Activated effector memory CD4-positive, alpha-beta T cell treated with anti-CD3 and anti-CD28 coated beads, Interleukin-2, amount 50 U/mL, for 16 hours (primary cell): Measurements from ENCODE around the gene DGKD.

Source experiments
- DNase-seq: peaks from one replicate; pipeline ENCODE4 v3.0.0-alpha.2; 2020

Gene DGKD

DNA sequence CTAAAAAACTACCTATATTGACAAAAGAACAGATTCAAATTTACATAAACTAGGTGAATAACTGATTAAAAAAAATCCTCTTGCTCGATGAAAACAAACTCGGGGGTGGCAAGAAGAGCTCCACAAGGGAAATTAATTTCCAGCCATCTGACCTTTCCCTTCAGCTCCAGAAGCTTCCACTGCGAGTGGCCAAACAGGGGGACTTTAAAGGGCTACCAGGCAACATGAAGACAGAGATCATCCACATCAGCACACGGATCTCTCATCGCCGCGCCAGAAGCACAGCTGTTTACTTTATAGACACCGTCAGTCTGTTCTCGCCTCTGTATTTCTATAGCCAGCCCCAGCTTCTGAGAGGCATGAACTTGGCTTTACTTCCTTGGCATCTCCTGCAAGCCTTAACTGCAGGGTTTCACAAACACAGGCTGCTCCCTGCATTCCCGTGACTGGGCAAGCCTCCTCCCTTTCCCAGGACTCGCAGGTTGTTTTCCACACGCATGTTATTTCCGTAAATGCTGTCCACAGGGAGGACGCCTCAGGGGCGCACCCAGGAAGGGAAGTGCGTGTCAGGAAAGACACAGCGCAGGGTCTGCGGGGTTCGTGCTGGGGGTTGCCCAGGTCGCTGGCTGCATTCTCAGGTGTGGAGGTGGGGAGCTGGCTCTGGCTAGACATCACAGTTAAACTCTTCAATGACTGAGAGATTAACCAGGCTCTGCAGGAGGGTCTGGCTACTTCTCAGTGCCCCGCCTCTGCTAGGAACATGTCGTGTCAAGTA is 127.3 kb downstream of the DGKD start:
- DNase-seq, result no peak

DNA sequence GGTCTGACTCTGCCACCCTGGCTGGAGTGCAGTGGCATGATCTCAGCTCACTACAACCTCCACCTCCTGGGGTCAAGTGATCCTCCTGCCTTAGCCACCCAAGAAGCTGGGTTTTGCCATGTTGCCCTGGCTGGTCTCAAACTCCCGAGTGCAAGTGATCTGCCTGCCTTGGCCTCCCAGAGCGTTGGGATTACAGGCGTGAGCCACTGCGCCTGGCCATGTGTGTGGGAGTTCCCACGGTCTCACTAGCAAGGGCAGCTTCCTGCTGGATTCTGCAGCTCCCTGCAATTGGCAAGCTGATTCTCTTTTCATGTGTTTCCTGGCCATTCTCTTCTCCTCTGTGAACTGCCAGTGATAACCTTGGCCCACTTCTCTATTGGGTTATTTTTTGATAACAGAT is 128.3 kb downstream of the DGKD start:
- no peak for DNase-seq

DNA sequence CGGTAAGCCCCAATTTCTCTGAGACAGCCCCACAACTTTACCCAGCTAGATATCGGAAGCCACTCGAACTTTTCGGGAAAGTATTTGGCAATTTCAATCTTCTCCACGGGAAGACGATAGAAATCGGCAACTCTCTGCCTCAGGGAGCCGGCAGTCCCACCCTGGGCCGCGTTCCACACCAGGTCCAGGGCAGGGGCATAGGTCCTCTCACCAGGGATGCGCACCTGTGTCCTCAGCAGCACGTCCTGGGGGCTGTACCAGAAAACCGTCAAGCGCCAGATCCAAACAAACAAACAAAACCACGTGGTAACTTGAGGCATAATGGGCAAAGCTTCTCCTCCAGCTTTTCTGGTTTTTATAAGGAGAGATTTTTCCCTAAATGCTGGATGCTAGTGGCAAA is 131.4 kb downstream of the DGKD start:
- no peak for DNase-seq

DNA sequence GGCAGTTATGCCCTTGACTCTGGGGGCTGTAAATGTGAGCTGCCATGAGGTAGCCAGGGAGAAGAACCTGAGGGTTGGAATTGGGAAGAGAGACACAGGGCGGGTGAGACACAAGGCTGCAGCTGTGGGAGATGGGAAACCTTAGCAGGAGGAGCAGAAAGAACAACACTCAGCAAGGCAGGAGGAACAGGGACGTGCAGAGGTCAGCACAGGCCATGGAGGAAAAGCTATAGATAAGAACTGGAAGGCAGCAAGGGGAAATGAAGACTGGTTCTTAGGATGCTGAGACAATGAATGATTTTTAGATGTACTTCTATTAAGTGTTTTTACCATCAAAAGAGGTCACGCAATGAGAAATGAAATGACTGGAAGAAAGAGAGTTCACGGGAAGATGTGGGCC is 132.1 kb downstream of the DGKD start:
- DNase-seq, result no peak

DNA sequence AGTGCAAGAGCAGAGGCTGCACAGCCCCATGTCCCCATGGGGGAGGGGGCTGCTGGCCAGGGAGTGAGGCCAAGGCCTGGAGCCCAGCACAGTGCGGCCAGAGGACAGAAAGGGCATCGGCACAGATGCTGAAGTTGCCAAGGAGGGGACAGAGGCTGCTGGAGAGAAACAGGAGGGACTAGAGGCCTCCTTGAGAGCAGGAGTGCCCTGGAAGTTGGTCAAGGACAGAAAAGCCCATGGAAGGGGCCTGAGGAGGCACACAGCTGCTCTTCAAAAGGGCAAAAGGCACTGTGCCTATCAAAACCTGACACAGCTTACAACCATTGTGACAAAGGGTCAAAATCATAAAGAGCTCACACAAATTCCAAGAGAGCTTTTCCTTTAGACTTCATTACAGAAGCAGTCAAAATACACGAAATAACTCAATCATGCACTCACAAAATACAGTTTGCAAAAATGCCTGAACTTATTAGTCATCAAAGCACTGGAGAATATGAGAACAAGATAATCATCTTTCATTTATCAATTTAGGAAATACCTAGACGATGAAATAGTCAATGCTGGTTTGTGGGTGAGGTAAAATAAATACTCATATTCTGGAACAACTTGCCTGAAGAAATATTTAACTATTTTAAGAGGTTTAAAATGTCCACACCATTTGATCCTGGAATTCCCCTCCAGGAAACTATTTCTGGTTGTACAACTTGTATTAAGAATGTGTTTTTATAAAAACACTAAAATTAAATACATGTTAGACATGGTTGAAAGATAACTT is 132.7 kb downstream of the DGKD start:
- no peak for DNase-seq

DNA sequence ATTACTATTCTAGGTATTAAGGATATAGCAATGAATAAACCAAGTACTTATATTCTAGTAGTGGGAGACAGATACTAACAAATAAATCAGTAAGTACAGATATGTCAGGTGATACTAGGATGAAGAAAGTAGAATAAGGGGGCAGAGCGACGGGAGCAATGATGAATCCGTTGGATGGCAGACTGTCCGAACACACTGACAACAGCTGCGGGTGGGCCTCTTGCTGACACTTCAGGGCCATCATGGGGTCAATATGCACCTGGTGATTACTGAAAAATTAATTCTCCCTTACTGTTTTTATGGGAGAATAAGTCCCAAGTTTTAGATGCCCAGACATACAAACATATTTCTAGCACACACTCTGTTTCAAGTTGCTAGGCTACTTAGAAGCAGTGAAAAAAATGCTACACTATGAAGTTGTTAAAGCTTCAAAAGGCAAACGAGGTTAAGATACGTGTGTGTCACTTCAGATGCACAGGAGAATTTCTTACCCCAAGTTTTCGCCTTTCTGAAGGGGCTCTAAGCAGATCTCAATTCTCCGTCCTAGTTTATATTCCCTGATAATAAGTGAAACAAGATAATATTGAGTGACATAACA is 133.6 kb downstream of the DGKD start:
- no peak for DNase-seq

DNA sequence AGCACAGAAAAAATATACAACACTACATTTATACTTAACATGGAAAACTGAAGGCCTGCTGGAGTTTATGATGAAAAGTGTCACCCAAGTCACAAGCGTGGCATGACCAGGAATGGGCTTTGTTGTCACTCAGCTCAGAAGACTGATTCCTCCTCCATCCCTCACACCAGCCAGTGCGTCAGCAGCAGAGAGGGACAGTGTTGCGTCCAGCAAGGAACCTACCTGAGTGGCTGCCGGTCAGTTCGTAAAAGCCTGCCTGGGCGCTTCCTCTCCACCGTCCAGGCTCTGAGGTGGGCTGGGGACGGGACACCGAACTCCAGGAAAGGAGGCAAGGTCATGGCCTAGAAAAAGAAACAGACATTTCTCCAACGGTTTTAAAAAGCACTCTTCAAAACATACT is 134.8 kb downstream of the DGKD start:
- no peak for DNase-seq

DNA sequence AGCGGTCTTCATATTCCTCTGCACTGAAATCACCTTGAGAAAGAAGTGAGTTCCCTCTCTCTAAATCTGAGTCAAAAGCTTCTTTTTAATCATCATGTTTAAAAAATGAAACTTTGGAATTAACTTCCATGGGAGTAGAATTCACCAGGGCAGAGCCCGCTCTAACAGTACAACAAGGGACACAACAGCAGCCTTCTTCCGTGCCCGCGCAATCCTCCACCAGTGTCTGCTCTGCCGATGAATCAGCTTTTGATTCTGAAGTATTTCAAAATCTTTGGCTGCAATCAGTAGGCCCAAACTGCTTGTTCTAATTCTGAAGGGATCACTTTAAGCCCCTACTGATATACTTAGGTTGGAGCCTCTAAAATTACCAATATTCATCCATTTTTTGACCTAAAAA is 135.4 kb downstream of the DGKD start:
- no peak for DNase-seq

DNA sequence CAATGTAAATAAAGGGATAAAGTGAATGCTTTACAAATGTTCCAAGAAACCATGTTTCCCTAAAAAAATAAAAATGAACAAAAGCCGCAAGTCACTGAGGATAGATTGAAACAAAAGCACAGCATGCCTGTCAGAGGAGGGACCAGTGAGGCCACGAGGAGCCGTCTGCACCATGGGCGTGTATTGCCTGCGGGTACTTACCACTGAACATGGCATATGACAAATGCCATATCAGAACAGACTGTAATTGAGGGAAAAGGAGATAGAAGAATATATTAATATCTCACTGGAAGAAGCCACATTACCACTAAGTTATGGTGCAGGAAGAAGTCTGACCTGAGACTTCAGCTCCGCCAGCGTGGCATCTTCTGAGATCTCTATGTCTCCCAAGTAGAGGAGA is 136.5 kb downstream of the DGKD start:
- DNase-seq, result no peak

DNA sequence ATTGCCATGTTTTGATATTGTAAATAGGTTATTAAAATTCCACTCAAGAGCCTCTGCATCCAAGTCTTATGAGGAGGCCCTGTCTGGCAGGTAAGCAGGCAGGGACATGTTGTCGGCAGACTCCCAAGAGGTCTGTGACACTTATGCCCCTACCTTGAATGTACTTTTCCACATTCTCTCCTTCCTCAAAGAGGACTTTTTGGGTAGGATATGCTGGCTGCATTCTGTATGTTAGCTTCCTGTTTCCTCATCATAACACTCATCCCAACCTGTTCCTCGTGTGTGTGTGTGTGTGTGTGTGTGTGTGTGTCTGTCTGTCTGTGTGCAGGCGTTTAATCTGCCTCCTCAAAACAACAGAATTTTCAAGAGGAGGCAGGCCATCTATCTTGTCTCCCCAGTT is 137.0 kb downstream of the DGKD start:
- DNase-seq, result no peak

DNA sequence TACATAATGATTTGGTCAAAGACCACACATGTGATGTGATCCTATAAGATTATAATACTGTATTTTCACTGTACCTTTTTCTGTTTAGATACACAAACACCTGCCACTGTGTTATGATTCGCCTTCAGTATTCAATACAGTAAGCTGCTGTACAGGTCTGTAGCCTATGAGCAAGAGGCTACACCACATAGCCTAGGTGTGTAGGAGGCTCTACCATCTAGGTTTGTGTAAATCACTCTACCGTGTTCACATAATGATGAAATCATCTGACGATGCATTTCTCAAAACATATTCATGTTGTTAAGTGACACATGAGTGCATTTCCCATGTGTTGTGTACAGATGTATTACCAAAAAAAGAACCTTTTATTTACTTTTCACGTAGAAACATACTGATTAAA is 137.8 kb downstream of the DGKD start:
- DNase-seq, result no peak

DNA sequence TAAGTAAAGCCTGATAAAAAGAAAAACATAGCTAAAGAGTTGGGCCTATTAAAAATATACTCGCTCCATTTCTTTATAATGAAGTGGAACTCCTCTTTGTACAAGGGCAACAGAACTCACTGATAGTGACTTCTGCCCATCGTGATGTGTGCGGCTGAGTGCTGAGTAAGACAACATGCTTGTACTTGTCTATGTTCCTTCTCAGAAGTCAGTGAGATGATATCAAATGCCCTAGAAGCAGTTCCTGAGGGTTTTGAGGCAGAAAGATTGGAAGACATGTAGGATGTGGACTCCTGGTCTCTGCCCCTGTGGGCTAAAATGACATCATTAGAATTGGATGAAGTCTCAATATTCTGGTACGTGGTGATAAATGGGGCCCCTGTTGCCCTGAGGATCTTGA is 138.5 kb downstream of the DGKD start:
- no peak for DNase-seq

DNA sequence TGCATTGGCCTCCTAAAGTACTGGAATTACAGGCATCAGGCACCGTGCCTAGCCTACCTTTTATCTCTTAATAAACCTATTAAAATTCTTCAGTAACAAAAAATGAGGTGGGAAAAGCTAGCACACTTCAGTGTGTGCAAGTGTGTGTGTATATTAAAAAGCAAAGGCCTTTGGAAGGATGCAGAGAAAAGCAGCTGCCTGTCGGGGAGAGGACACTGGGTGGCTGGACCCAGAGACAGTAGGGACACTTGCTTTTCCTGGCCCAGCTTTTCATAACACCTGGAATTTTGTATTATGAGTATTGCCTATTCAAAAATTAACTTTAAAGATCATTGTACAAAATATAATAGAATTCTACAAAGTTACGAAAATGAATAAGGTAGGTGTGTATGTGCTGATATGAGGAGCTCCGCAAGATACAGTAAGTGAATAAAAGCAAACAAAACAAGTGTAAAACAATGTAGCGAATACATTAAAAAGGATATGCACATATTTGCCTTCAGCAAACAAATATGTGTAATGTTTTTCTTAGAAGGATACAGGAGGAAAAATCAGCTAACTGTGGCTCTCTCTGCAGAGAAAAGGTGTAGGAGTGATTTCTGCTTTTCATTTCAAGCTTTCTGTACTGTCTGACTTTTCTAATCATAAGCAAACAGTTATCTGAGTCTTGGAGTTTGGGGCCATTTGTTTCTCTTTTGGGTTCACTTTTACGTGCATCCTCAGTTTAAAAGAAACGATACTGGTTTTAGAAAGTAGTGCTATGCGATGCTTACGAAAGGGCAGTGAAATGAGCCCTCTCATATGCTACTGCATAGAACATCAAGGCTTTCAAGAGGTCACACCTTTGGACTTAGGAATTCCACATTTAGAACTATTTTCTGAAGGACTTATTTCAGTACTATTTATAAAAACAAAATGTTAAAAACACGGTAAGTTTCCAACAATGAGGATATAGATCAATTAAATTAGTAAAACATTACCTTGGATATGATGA is 141.5 kb downstream of the DGKD start:
- no peak for DNase-seq

DNA sequence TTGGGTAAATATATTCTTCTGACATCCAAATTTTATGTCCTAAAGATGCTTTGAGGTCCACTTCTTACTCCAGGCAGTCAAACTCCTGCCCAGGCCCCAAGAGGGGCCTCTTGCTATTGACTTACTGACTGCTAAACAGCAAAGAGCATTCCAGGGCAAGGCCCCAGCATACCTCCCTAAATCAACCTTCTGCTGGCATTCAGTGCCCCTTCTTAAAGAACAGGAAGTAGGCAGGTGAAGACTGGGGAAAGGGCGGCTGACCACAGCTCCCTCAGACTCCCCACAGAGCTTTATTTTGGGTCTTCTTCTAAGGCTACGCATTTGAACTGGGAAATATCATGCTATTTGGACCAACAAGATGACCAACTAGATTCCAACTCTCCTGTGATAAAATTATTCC is 143.4 kb downstream of the DGKD start:
- DNase-seq, result no peak

DNA sequence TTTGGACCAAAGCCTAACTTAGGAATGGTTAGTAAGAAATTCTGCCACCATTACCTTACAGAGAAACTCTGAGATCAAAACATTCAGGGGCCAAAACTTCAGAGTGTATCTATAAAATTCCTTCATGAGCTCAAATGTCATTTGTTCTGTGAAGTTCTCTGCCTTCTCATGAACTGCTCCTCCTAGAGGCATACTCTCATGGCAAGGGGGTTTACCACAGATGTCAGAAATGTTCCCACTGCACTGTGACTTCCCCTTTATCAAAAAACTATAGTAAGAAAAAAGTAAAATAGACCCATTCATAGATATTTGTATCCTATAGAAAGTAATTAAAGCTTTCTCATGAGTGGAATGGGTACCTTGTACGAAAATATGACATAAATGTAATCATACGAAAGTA is 143.8 kb downstream of the DGKD start:
- no peak for DNase-seq

DNA sequence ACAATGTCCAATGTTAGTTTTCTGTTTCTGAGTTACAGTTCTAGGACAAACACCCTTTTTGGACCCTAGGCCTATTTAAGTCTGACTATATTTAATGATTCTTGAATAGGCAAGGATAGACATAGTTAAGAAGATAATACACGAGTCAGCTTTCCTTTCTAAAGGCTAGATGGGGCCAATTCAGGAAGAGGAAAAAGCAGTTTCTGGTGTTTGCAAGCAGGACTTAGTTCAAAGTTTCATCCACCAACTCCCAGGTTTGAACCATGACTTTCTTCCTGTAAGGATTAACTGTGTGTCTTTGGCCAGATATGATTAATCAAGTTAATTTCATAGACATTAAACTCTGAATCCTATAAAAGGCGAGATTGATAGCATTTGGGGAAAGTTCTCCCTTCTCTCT is 145.6 kb downstream of the DGKD start:
- no peak for DNase-seq

DNA sequence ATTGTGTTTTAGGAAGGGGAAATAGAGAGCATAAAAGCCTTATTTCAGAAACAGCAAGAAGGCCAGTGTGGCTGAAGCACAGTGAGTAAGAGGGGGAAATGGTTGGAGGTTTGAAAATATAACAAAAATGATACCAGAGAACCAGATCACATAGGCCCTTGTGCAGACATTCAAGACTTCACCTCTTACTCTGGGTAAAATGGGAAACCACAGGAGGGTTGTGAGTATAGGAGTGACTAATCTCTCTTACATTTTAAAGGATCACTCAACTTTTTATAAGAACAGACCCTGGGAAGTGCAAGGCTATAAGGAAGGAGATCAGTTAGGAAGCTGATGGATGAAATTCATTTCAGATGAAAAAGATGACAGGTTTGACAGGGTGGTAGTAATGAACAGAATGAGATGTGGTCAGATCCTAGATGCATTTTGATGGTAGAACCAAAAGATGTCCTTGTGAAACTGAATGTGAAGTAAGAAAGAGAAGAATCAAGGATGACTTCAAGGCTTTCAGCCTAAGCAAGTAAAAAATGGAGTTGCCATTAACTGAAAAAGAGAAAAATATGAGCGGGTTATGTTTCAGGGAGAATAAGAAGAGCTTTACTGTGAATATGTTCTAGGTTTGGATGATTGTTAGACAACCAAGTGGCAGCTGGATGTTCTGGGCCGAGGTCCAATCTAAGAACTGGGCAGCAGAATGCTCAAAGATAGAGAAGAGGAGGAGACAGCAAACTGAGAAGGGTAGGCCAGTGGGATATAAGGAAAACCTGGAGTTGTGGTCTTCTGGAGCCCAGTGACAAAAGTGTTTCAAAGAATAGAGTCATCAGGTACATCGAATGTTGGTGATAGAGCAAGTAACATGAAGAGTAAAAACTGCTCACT is 147.1 kb downstream of the DGKD start:
- DNase-seq, result no peak

DNA sequence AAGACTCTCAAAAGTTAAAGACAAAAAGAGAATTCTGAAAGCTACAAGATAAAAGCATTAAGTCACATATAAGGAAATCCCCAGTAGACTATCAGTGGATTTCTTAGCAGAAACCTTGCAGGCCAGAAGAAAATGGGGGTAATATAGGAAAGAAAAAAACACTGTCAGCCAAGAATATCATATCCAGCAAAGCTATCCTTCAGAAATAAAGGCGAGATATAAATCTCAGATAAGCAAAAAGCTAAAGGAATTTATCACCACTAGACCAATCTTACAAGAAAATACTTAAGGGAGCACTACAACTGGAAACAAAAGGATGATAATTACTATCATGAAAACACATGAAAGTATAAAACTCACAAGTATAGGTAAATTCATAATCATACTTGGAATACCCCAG is 149.2 kb downstream of the DGKD start:
- DNase-seq, result no peak

DNA sequence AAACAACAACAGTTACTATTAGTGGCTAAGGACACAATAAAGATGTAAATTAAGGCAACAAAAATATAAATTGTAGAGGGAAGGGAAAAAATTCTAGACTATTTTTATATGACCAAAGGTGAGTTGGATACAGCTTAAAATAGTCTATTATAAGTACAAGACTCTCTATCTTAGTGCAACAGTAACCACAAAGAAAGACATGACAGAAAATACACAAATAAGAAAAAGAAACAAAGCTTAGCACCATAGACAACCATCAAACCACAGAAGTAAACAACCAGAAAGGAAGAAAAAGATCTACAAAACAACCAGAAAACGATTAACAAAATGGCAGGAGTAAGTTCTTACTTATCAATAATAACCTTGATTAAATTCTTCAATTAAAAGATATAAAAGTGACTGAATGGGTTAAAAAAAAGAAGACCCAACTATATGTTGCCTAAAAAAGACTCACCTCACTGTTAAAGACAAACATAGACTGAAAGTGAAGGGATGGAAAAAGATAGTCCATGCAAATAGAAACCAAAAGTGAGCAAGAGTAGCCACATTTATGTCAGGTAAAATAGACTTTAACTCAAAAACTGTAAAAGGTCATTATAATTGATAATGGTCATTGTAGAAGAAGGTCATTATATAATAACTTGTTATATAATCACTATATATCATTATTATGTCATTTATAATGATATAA is 149.8 kb downstream of the DGKD start:
- DNase-seq, result no peak

DNA sequence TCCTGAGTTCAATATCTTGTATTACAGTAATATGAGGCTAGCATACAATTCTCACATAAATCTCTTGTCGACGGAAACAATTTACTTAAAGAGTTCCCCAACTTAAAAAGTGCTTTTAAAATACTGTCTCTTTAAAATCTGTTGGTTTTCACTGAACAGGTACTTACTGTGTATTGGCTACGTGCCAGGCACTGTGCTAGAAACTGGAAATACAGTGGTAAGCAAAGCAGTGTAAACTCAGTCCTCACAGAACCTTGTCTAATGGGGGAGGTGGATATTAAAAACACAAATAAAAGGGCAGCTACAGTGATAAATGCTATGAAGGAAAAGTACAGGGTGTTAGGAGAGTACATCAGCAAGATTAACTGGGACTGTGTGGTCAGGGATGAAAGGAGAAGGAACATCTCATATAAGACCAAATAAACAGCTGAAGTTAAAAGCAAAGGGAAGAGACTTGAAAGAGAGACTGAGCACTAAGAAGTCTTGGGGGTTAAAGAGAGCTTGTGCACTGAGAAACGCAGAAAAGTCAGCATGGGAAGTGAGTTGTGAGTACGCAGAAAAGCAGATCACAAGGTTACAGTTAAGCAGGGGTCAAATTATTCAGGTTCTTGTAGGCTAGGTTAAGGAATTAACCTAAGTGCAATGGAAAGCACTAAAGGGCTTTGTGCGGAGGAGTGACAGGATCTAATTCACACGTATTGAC is 159.8 kb downstream of the DGKD start:
- no peak for DNase-seq
